AG09309 (cell line): ENCODE data around the gene PTPRO.

Source experiments
- DNase-seq: peaks from one replicate; pipeline ENCODE4 v3.0.0-alpha.2; 2010; ENCODE audit warnings: low read depth
- H3K4me3 ChIP-seq: 2 replicates; pipeline ENCODE4 v1.5.1; 2011; ENCODE audit warnings: mild to moderate bottlenecking, low read depth, low read length, moderate library complexity; ENCODE audit not compliant: control insufficient read depth
- CTCF ChIP-seq: IDR thresholded peaks from 2 replicates; pipeline ENCODE4 v1.5.1; 2011; ENCODE audit warnings: mild to moderate bottlenecking, low read depth, low read length, inconsistent platforms; ENCODE audit not compliant: insufficient read depth, control insufficient read depth; ENCODE audit errors: missing control alignments

Gene PTPRO

GRCh38 chr12:15638231-15638630 lies 315.9 kb downstream of the PTPRO start:
- no peak overlapping the region for H3K4me3 ChIP-seq
- DNase-seq, result peak; percentile 46
- TF ChIP-seq CTCF, result no peak

- DNase-seq, result peak; percentile 64
- no peak overlapping the region for H3K4me3 ChIP-seq
- TF ChIP-seq CTCF, result no peak
Observed at GRCh38 chr12:15644700-15645099, 322.4 kb downstream of the PTPRO start.

GRCh38 chr12:15646581-15646980 lies 324.3 kb downstream of the PTPRO start:
- H3K4me3 ChIP-seq, result no peak overlapping the region
- DNase-seq, result no peak
- no peak for TF ChIP-seq CTCF
